H9 (cell line): ENCODE measurements around the gene LAMA5. TPM values are rescaled to one million over a fixed set of nuclear protein-coding genes. Genes with fewer than 3 reads are reported as not detected.
A peak's percentile ranks its signal among the peaks of the same experiment; 100 is the strongest.

Experiments
- DNase-seq: peaks from one replicate; pipeline ENCODE4 v3.0.0-alpha.2; 2017
- H2AFZ ChIP-seq: one replicate; pipeline ENCODE4 v1.6.1; 2013; ENCODE audit warnings: mild to moderate bottlenecking, low read length, control low read depth, moderate library complexity
- H2AK5ac ChIP-seq: 2 replicates; pipeline ENCODE4 v1.6.1; 2013; ENCODE audit warnings: low read length, control low read depth, mixed read lengths; ENCODE audit not compliant: insufficient read length
- H2BK120ac ChIP-seq: one replicate; pipeline ENCODE4 v1.6.1; 2013; ENCODE audit warnings: low read depth, mild to moderate bottlenecking, low read length, control low read depth, inconsistent platforms; ENCODE audit not compliant: poor library complexity, severe bottlenecking
- H2BK12ac ChIP-seq: 2 replicates; pipeline ENCODE4 v1.6.1; 2013; ENCODE audit warnings: low read length, control low read depth, mixed read lengths, low read depth; ENCODE audit not compliant: insufficient read length
- H2BK15ac ChIP-seq: 2 replicates; pipeline ENCODE4 v1.6.1; 2013; ENCODE audit warnings: low read depth, low read length, control low read depth
- H2BK20ac ChIP-seq: one replicate; pipeline ENCODE4 v1.6.1; 2013; ENCODE audit warnings: low read depth, mild to moderate bottlenecking, low read length, control low read depth, inconsistent platforms; ENCODE audit not compliant: poor library complexity, severe bottlenecking
- H2BK5ac ChIP-seq: 2 replicates; pipeline ENCODE4 v1.6.1; 2013; ENCODE audit warnings: low read length, control low read depth, mixed read lengths; ENCODE audit not compliant: insufficient read length
- H3K14ac ChIP-seq: 2 replicates; pipeline ENCODE4 v1.6.1; 2013; ENCODE audit warnings: low read length, control low read depth; ENCODE audit not compliant: insufficient read depth
- H3K18ac ChIP-seq: 2 replicates; pipeline ENCODE4 v1.6.1; 2013; ENCODE audit warnings: low read depth, mild to moderate bottlenecking, mixed read lengths, low read length, control low read depth; ENCODE audit not compliant: insufficient read length
- H3K23ac ChIP-seq: 2 replicates; pipeline ENCODE4 v1.6.1; 2013; ENCODE audit warnings: low read length, control low read depth, mixed read lengths, low read depth; ENCODE audit not compliant: insufficient read length
- H3K23me2 ChIP-seq: 2 replicates; pipeline ENCODE4 v1.6.1; 2013; ENCODE audit warnings: low read depth, mild to moderate bottlenecking, mixed read lengths, low read length, control low read depth; ENCODE audit not compliant: insufficient read length, poor library complexity, severe bottlenecking
- H3K27ac ChIP-seq: 2 replicates; pipeline ENCODE4 v1.5.1; 2013; ENCODE audit warnings: low read length, control low read depth, mixed read lengths, low read depth; ENCODE audit not compliant: insufficient read length
- H3K27me3 ChIP-seq: 2 replicates; pipeline ENCODE4 v1.6.1; 2013; ENCODE audit warnings: low read length, control low read depth, inconsistent platforms; ENCODE audit not compliant: insufficient read depth
- H3K4ac ChIP-seq: 2 replicates; pipeline ENCODE4 v1.6.1; 2013; ENCODE audit warnings: low read depth, mild to moderate bottlenecking, control low read depth, inconsistent platforms, low read length, moderate library complexity
- H3K4me1 ChIP-seq: 2 replicates; pipeline ENCODE4 v1.6.1; 2013; ENCODE audit warnings: low read length, control low read depth, inconsistent platforms; ENCODE audit not compliant: insufficient read depth
- H3K4me2 ChIP-seq: 2 replicates; pipeline ENCODE4 v1.6.1; 2013; ENCODE audit warnings: low read length, control low read depth, mixed read lengths; ENCODE audit not compliant: insufficient read length, insufficient read depth
- H3K56ac ChIP-seq: 2 replicates; pipeline ENCODE4 v1.6.1; 2013; ENCODE audit warnings: low read depth, mild to moderate bottlenecking, mixed read lengths, low read length, control low read depth; ENCODE audit not compliant: insufficient read length
- H3K79me1 ChIP-seq: 2 replicates; pipeline ENCODE4 v1.6.1; 2013; ENCODE audit warnings: low read depth, mild to moderate bottlenecking, moderate library complexity, low read length, control low read depth, inconsistent platforms; ENCODE audit not compliant: insufficient read depth, poor library complexity, severe bottlenecking
- H3K79me2 ChIP-seq: 2 replicates; pipeline ENCODE4 v1.6.1; 2013; ENCODE audit warnings: low read length, control low read depth, inconsistent platforms; ENCODE audit not compliant: insufficient read depth
- H3K9ac ChIP-seq: 2 replicates; pipeline ENCODE4 v1.6.1; 2013; ENCODE audit warnings: low read length, control low read depth, mixed read lengths; ENCODE audit not compliant: insufficient read length; ENCODE audit errors: extremely low read depth
- H3K9me3 ChIP-seq: one replicate; pipeline ENCODE4 v1.6.1; 2013; ENCODE audit warnings: low read depth, low read length, inconsistent platforms; ENCODE audit not compliant: control insufficient read depth
- H3T11ph ChIP-seq: one replicate; pipeline ENCODE4 v1.6.1; 2013; ENCODE audit warnings: mild to moderate bottlenecking, low read length, control low read depth, inconsistent platforms
- H4K20me1 ChIP-seq: one replicate; pipeline ENCODE4 v1.6.1; 2013; ENCODE audit not compliant: control insufficient read depth, insufficient read length, insufficient read depth
- H4K5ac ChIP-seq: 2 replicates; pipeline ENCODE4 v1.6.1; 2013; ENCODE audit warnings: low read depth, mild to moderate bottlenecking, mixed read lengths, low read length, control low read depth; ENCODE audit not compliant: insufficient read length
- H4K8ac ChIP-seq: replicated peaks from 2 replicates; pipeline ENCODE4 v1.6.1; 2013; ENCODE audit warnings: low read length, control low read depth, mixed read lengths, low read depth; ENCODE audit not compliant: insufficient read length
- H4K91ac ChIP-seq: 2 replicates; pipeline ENCODE4 v1.6.1; 2013; ENCODE audit warnings: low read depth, mild to moderate bottlenecking, moderate library complexity, mixed read lengths, low read length, control low read depth; ENCODE audit not compliant: insufficient read length
- H3K27ac Mint-ChIP-seq, 3 experiments: 2 replicates in 2 of 3; 3 replicates in 1 of 3; pipeline ENCODE4 v1.8.0; 2020 to 2021; ENCODE audit warnings: mixed read lengths in 3 of 3, mild to moderate bottlenecking in 1 of 3, moderate library complexity in 1 of 3
- H3K27me3 Mint-ChIP-seq: 2 replicates; pipeline ENCODE4 v1.8.0; 2021; ENCODE audit warnings: low read depth, mild to moderate bottlenecking, moderate library complexity, mixed read lengths
- H3K36me3 Mint-ChIP-seq, 3 experiments: 2 replicates in 2 of 3; 3 replicates in 1 of 3; pipeline ENCODE4 v1.8.0; 2020 to 2021; ENCODE audit warnings: low read depth in 3 of 3, mixed read lengths in 3 of 3; ENCODE audit not compliant: insufficient read depth in 1 of 3
- H3K4me1 Mint-ChIP-seq, 2 experiments: 2 replicates each; pipeline ENCODE4 v1.8.0; 2020; ENCODE audit warnings: mixed read lengths in 2 of 2
- H3K4me3 Mint-ChIP-seq, 2 experiments: 2 replicates in 1 of 2; 3 replicates in 1 of 2; pipeline ENCODE4 v1.8.0; 2020 to 2021; ENCODE audit warnings: mild to moderate bottlenecking in 2 of 2, mixed read lengths in 2 of 2, moderate library complexity in 1 of 2
- H3K9me3 Mint-ChIP-seq, 2 experiments: 2 replicates in 1 of 2; 3 replicates in 1 of 2; pipeline ENCODE4 v1.8.0; 2020; ENCODE audit warnings: mild to moderate bottlenecking in 2 of 2, mixed read lengths in 2 of 2, moderate library complexity in 1 of 2
- CTCF ChIP-seq: fragments of 200-600 bp; sonication (generic); conservative IDR thresholded peaks from 3 replicates; pipeline ENCODE4 v1.8.0; 2021; ENCODE audit warnings: antibody characterized with exemption, mild to moderate bottlenecking
- WGBS: extraction: QIAGEN DNeasy Blood & Tissue Kit; methylation state at CpG from one replicate; pipeline ENCODE4 v1.1.7; 2013; ENCODE audit warnings: missing lambda C conversion rate, low lambda C conversion rate, mixed read lengths; ENCODE audit not compliant: insufficient read length; ENCODE audit errors: extremely low coverage; 5-methylcytosine and 5-hydroxymethylcytosine counted together
- total RNA-seq: library from RNA; stranded (reverse); gene quantifications from 2 replicates; pipeline ENCODE4 v1.2.1, GENCODE V29; 2021

The LAMA5 gene
- total RNA-seq, 1 experiment from 2014 or later, result 200 TPM

DNA sequence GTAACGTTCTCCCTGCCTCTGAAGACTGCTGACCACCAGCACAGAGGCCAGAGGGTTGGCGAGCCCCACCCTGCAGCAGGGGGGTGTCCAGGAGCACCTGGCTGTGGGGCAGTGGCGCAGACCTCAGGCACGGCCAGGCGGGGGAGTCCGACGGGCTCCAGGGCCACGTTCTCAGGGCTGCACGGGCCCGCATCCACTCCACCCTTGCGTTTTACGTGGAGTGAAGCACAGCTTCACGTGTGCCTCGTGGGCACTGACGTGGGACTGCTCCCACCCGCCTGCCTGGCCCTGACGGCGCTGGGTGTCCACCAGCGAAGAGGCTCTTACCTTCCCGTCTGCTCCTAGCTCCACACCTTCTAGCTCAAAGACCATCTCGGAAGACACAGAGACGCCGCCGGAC, 26.7 kb upstream of the LAMA5 start:
- Mint-ChIP-seq H3K36me3 (peaks cover 17 to 31% (median 19%) of the 10 kb centered on the region in 3 experiments; a peak in 6 of 7 replicates), H3K4me3 (no peak overlapping the region), H3K9me3 (peaks cover 3 to 6% of the 10 kb centered on the region in 2 experiments; a peak in 3 of 5 replicates), H3K27ac (peak overlapping the region in 1 of 3 experiments; percentile 44; a peak in 1 of 7 replicates), H3K4me1 (peaks cover 0 to 3% of the 10 kb centered on the region in 2 experiments; a peak in 1 of 4 replicates), H3K27me3 (peaks cover 2% of the 10 kb centered on the region; the same call in 1 of the 2 replicates)
- Histone ChIP-seq H4K91ac (no peak overlapping the region), H2BK120ac (no peak overlapping the region), H3T11ph (no peak overlapping the region), H2BK5ac (no peak overlapping the region), H2BK15ac (no peak overlapping the region), H4K5ac (no peak overlapping the region), H2AFZ (no peak overlapping the region), H3K27me3 (no peaks in the 10 kb centered on the region), H3K27ac (no peak overlapping the region), H3K14ac (no peak overlapping the region), H2BK20ac (no peak overlapping the region), H3K9me3 (no peaks in the 10 kb centered on the region), H2AK5ac (no peak overlapping the region), H3K79me1 (no peaks in the 10 kb centered on the region), H3K9ac (no peak overlapping the region), H3K79me2 (no peaks in the 10 kb centered on the region), H3K4ac (no peak overlapping the region), H3K23ac (no peak overlapping the region), H3K4me2 (no peak overlapping the region), H2BK12ac (no peak overlapping the region), H3K23me2 (peaks cover 2% of the 10 kb centered on the region), H3K56ac (no peak overlapping the region), H4K20me1 (peaks cover 8% of the 10 kb centered on the region), H3K4me1 (no peaks in the 10 kb centered on the region), H4K8ac (no peak overlapping the region), H3K18ac (no peak overlapping the region)
- no peak for DNase-seq
- no CpG with 5 or more reads among the region's 24 CpGs for WGBS
- TF ChIP-seq CTCF, result no peak
